Measurements from ENCODE around the gene AGPAT3.

- TF ChIP-seq HOXA7 (CRISPR knock-in tag; IDR thresholded peaks at IDR 0.05), result no peak
- TF ChIP-seq SMC3 (IDR thresholded peaks at IDR 0.05), result no peak
- TF ChIP-seq EP300 (IDR thresholded peaks at IDR 0.05), result no peak
- no peak for TF ChIP-seq CTCF (IDR thresholded peaks at IDR 0.05)
- peak; percentile 25; the same call in 1 of the 2 replicates for TF ChIP-seq POLR2A (IDR thresholded peaks at IDR 0.05; ENCODE audit: low read length)
- no peak for TF ChIP-seq BCL3 (IDR thresholded peaks at IDR 0.05)
These were observed 586 bp upstream of the AGPAT3 start for GRCh38 chr21:43864313-43864961.
